DND-41 (cell line): Measurements from ENCODE around the gene RAB20.

ENCODE experiments used
- ATAC-seq: fragments of 200-7000 bp; cut with Tn5 transposase; 3 replicates; pipeline ENCODE4 v1.9.1; 2021; ENCODE audit warnings: low read depth; ENCODE audit not compliant: insufficient read depth
- DNase-seq: peaks from one replicate; pipeline ENCODE4 v3.0.0-alpha.2; 2020
- H2AFZ ChIP-seq: 2 replicates; pipeline ENCODE4 v1.6.0; 2012; ENCODE audit warnings: low read depth, low read length
- H3K27ac ChIP-seq: 2 replicates; pipeline ENCODE4 v1.5.1; 2012; ENCODE audit warnings: low read length, inconsistent platforms
- H3K27me3 ChIP-seq: fragments of 200-600 bp; sonication (generic); 2 replicates; pipeline ENCODE4 v1.6.0; 2012; ENCODE audit warnings: low read length, mild to moderate bottlenecking, inconsistent platforms; ENCODE audit not compliant: insufficient read depth, poor library complexity
- H3K36me3 ChIP-seq: 2 replicates; pipeline ENCODE4 v1.5.1; 2012; ENCODE audit warnings: low read length, inconsistent platforms; ENCODE audit not compliant: insufficient read depth
- H3K4me1 ChIP-seq: 2 replicates; pipeline ENCODE4 v1.5.1; 2012; ENCODE audit warnings: mild to moderate bottlenecking, low read length; ENCODE audit not compliant: insufficient read depth
- H3K4me2 ChIP-seq: 2 replicates; pipeline ENCODE4 v1.6.0; 2012; ENCODE audit warnings: mild to moderate bottlenecking, moderate library complexity, low read length, inconsistent platforms; ENCODE audit not compliant: insufficient read depth
- H3K4me3 ChIP-seq, 2 experiments: fragments of 200-600 bp in 1 of 2; shearing (Covaris generic) in 1 of 2; 2 replicates each; pipeline ENCODE4 v1.5.1; 2012 to 2016; ENCODE audit warnings: inconsistent platforms in 2 of 2, low read length in 2 of 2, mild to moderate bottlenecking in 2 of 2, low read depth in 1 of 2, moderate library complexity in 1 of 2
- H3K79me2 ChIP-seq: 2 replicates; pipeline ENCODE4 v1.6.0; 2012; ENCODE audit warnings: low read length, inconsistent platforms; ENCODE audit not compliant: insufficient read depth
- H3K9ac ChIP-seq: 2 replicates; pipeline ENCODE4 v1.6.0; 2012; ENCODE audit warnings: low read depth, mild to moderate bottlenecking, inconsistent platforms, low read length, moderate library complexity
- H3K9me3 ChIP-seq: 2 replicates; pipeline ENCODE4 v1.5.1; 2012; ENCODE audit warnings: low read length, moderate library complexity, mild to moderate bottlenecking, inconsistent platforms; ENCODE audit not compliant: insufficient read depth, severe bottlenecking
- H4K20me1 ChIP-seq: 2 replicates; pipeline ENCODE4 v1.6.0; 2012; ENCODE audit warnings: low read length; ENCODE audit not compliant: insufficient read depth
- CTCF ChIP-seq: IDR thresholded peaks from 2 replicates; pipeline ENCODE4 v1.5.1; 2012; ENCODE audit warnings: borderline replicate concordance, low read length, moderate library complexity, mild to moderate bottlenecking; ENCODE audit not compliant: poor library complexity, severe bottlenecking; ENCODE audit errors: extremely low read depth
- EZH2 ChIP-seq: IDR thresholded peaks from 3 replicates; pipeline ENCODE4 v1.6.1; 2012; ENCODE audit warnings: borderline replicate concordance, low read depth, mild to moderate bottlenecking, moderate library complexity, low read length, inconsistent platforms; ENCODE audit not compliant: severe bottlenecking

The RAB20 gene

GRCh38 chr13:110562696-110563462 is 1.4 kb upstream of the RAB20 start:
- Histone ChIP-seq H3K27me3 (peaks cover 38% of the 10 kb centered on the region), H4K20me1 (peaks cover 9% of the 10 kb centered on the region), H3K9ac (no peak overlapping the region), H3K4me2 (no peak overlapping the region), H3K4me1 (peaks cover 31% of the 10 kb centered on the region), H2AFZ (no peak overlapping the region), H3K27ac (no peak overlapping the region), H3K36me3 (no peaks in the 10 kb centered on the region; the same call in 1 of the 2 replicates), H3K9me3 (no peaks in the 10 kb centered on the region), H3K79me2 (no peaks in the 10 kb centered on the region), H3K4me3 (no peak overlapping the region; a peak in 1 of 4 replicates)
- no peak for TF ChIP-seq CTCF
- ATAC-seq (no peak), DNase-seq (no peak)

- H2AFZ ChIP-seq: peak overlapping the region; percentile 76
- H3K9ac ChIP-seq: peak overlapping the region; percentile 47
- no peak overlapping the region for H3K27ac ChIP-seq
- H3K4me2 ChIP-seq: peak overlapping the region; percentile 94
- H4K20me1 ChIP-seq: peaks cover 9% of the 10 kb centered on the region
- H3K27me3 ChIP-seq: peaks cover 38% of the 10 kb centered on the region
- DNase-seq: peak; percentile 7
- no peak for TF ChIP-seq EZH2
- TF ChIP-seq CTCF: no peak
- H3K9me3 ChIP-seq: no peaks in the 10 kb centered on the region
- H3K4me3 ChIP-seq: peak overlapping the region; percentile 14 to 73
- H3K79me2 ChIP-seq: no peaks in the 10 kb centered on the region
- no peaks in the 10 kb centered on the region; the same call in 1 of the 2 replicates for H3K36me3 ChIP-seq
- peaks cover 31% of the 10 kb centered on the region for H3K4me1 ChIP-seq
- no peak; the same call in 1 of the 3 replicates for ATAC-seq
Measured at GRCh38 chr13:110562036-110562597, 595 bp upstream of the RAB20 start.

GRCh38 chr13:110560601-110561343 is 750 bp downstream of the RAB20 start:
- peak overlapping the region; percentile 55 for H3K9ac ChIP-seq
- H3K4me2 ChIP-seq: peak overlapping the region; percentile 94
- H3K27me3 ChIP-seq: peaks cover 38% of the 10 kb centered on the region
- peaks cover 31% of the 10 kb centered on the region for H3K4me1 ChIP-seq
- no peak for TF ChIP-seq CTCF
- peak; percentile 97 for TF ChIP-seq EZH2
- ATAC-seq: peak; percentile 2; the same call in 1 of the 3 replicates
- H4K20me1 ChIP-seq: peaks cover 9% of the 10 kb centered on the region
- no peaks in the 10 kb centered on the region for H3K9me3 ChIP-seq
- no peak overlapping the region; the same call in 1 of the 2 replicates for H3K27ac ChIP-seq
- peak overlapping the region; percentile 26 to 73; a peak in 3 of 4 replicates for H3K4me3 ChIP-seq
- DNase-seq: no peak
- H3K79me2 ChIP-seq: no peaks in the 10 kb centered on the region
- H2AFZ ChIP-seq: peak overlapping the region; percentile 80
- no peaks in the 10 kb centered on the region; the same call in 1 of the 2 replicates for H3K36me3 ChIP-seq
